ENCODE measurements around the gene NEK11.

- TF ChIP-seq REST (IDR thresholded peaks at IDR 0.05; ENCODE audit: insufficient read depth in 1 of 2, low read depth in 2 of 2, low read length in 1 of 2), result no peak
- TF ChIP-seq, protein P1, sequence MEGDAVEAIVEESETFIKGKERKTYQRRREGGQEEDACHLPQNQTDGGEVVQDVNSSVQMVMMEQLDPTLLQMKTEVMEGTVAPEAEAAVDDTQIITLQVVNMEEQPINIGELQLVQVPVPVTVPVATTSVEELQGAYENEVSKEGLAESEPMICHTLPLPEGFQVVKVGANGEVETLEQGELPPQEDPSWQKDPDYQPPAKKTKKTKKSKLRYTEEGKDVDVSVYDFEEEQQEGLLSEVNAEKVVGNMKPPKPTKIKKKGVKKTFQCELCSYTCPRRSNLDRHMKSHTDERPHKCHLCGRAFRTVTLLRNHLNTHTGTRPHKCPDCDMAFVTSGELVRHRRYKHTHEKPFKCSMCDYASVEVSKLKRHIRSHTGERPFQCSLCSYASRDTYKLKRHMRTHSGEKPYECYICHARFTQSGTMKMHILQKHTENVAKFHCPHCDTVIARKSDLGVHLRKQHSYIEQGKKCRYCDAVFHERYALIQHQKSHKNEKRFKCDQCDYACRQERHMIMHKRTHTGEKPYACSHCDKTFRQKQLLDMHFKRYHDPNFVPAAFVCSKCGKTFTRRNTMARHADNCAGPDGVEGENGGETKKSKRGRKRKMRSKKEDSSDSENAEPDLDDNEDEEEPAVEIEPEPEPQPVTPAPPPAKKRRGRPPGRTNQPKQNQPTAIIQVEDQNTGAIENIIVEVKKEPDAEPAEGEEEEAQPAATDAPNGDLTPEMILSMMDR (IDR thresholded peaks at IDR 0.05), result no peak
These were observed 21.4 kb downstream of the NEK11 start for GRCh38 chr3:131048030-131048429.

All from Panc1 (cell line).